SK-N-SH (cell line): Measurements from ENCODE around the gene CAND1.

Source experiments
- EP300 ChIP-seq, 2 experiments: IDR thresholded peaks; 2 replicates each; pipeline versions ENCODE4 v1.4.0 to v1.6.1; 2012; ENCODE audit warnings: borderline replicate concordance in 1 of 2, low read depth in 1 of 2, low read length in 1 of 2
- GABPA ChIP-seq: IDR thresholded peaks from 2 replicates; pipeline ENCODE4 v1.4.0; 2012; ENCODE audit warnings: low read depth, mild to moderate bottlenecking
- GATA2 ChIP-seq: sonication (generic); formaldehyde crosslinking; IDR thresholded peaks from 2 replicates; pipeline ENCODE4 v1.5.0; 2020; ENCODE audit warnings: mild to moderate bottlenecking, missing genetic modification reagents
- POLR2AphosphoS5 ChIP-seq: IDR thresholded peaks from 2 replicates; pipeline ENCODE4 v1.6.1; 2012; ENCODE audit warnings: low read depth, low read length
- RCOR1 ChIP-seq: fragments of 150-350 bp; IDR thresholded peaks from 2 replicates; pipeline ENCODE4 v1.6.1; 2017; ENCODE audit warnings: antibody characterized with exemption, low read length
- SMC3 ChIP-seq: IDR thresholded peaks from 2 replicates; pipeline ENCODE4 v1.6.1; 2012; ENCODE audit warnings: low read depth, low read length, improper control_type of control experiment
- TEAD4 ChIP-seq: IDR thresholded peaks from 2 replicates; pipeline ENCODE4 v1.4.0; 2012; ENCODE audit warnings: mild to moderate bottlenecking, borderline replicate concordance; ENCODE audit not compliant: insufficient read depth
- YY1 ChIP-seq: IDR thresholded peaks from 2 replicates; pipeline ENCODE4 v1.4.0; 2012; ENCODE audit warnings: low read depth, mild to moderate bottlenecking
- TF ChIP-seq, protein P1 (sequence below): fragments of 200-600 bp; sonication (generic); IDR thresholded peaks from 2 replicates; pipeline ENCODE4 v1.6.1; 2017; ENCODE audit warnings: antibody characterized with exemption, mild to moderate bottlenecking, moderate library complexity
- TF ChIP-seq, protein P2 (sequence below): IDR thresholded peaks from 2 replicates; pipeline ENCODE4 v1.4.0; 2012; ENCODE audit warnings: low read depth, borderline replicate concordance
- TF ChIP-seq, protein P3 (sequence below): IDR thresholded peaks from 2 replicates; pipeline ENCODE4; 2012
- TF ChIP-seq, protein P4 (sequence below): IDR thresholded peaks from 2 replicates; pipeline ENCODE4 v1.4.0; 2012; ENCODE audit warnings: low read depth

DNA sequence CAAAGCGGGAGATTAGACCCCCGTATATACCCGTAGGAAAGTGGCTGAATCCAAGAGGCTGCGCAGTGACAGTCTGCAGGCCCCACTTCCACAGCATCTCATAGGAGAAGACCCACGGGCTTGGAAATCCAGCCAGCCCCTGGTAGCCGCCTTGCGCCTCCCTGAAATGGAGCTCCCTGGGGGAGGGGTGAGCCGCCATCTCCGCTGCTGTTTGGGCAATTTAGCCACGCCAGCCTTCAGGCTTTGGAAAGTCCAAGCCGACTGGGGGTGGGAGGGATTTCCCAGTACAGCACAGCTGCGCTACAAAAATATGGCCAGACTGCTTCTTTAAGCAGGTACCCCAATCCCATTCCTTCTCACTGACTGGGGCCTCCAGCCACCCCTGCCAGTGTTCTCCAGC lies 53.4 kb downstream of the CAND1 start:
- TF ChIP-seq, protein P1, sequence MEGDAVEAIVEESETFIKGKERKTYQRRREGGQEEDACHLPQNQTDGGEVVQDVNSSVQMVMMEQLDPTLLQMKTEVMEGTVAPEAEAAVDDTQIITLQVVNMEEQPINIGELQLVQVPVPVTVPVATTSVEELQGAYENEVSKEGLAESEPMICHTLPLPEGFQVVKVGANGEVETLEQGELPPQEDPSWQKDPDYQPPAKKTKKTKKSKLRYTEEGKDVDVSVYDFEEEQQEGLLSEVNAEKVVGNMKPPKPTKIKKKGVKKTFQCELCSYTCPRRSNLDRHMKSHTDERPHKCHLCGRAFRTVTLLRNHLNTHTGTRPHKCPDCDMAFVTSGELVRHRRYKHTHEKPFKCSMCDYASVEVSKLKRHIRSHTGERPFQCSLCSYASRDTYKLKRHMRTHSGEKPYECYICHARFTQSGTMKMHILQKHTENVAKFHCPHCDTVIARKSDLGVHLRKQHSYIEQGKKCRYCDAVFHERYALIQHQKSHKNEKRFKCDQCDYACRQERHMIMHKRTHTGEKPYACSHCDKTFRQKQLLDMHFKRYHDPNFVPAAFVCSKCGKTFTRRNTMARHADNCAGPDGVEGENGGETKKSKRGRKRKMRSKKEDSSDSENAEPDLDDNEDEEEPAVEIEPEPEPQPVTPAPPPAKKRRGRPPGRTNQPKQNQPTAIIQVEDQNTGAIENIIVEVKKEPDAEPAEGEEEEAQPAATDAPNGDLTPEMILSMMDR = no peak
- TF ChIP-seq GABPA = no peak
- TF ChIP-seq, protein P2, sequence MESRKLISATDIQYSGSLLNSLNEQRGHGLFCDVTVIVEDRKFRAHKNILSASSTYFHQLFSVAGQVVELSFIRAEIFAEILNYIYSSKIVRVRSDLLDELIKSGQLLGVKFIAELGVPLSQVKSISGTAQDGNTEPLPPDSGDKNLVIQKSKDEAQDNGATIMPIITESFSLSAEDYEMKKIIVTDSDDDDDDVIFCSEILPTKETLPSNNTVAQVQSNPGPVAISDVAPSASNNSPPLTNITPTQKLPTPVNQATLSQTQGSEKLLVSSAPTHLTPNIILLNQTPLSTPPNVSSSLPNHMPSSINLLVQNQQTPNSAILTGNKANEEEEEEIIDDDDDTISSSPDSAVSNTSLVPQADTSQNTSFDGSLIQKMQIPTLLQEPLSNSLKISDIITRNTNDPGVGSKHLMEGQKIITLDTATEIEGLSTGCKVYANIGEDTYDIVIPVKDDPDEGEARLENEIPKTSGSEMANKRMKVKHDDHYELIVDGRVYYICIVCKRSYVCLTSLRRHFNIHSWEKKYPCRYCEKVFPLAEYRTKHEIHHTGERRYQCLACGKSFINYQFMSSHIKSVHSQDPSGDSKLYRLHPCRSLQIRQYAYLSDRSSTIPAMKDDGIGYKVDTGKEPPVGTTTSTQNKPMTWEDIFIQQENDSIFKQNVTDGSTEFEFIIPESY = no peak
- no peak for TF ChIP-seq EP300 (IDR thresholded peaks at IDR 0.05; ENCODE audit: borderline replicate concordance in 1 of 2, low read depth in 1 of 2, low read length in 1 of 2)
- no peak for TF ChIP-seq RCOR1
- no peak for TF ChIP-seq POLR2AphosphoS5
- TF ChIP-seq, protein P3, sequence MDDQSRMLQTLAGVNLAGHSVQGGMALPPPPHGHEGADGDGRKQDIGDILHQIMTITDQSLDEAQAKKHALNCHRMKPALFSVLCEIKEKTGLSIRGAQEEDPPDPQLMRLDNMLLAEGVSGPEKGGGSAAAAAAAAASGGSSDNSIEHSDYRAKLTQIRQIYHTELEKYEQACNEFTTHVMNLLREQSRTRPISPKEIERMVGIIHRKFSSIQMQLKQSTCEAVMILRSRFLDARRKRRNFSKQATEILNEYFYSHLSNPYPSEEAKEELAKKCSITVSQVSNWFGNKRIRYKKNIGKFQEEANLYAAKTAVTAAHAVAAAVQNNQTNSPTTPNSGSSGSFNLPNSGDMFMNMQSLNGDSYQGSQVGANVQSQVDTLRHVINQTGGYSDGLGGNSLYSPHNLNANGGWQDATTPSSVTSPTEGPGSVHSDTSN = no peak
- no peak for TF ChIP-seq SMC3
- TF ChIP-seq, protein P4, sequence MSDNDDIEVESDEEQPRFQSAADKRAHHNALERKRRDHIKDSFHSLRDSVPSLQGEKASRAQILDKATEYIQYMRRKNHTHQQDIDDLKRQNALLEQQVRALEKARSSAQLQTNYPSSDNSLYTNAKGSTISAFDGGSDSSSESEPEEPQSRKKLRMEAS = no peak
- TF ChIP-seq YY1 = no peak
- no peak for TF ChIP-seq GATA2 (CRISPR knock-in tag)
- no peak for TF ChIP-seq TEAD4
